HepG2 (cell line): ENCODE results near the gene SLC25A38. TPM values are rescaled to one million over a fixed set of nuclear protein-coding genes. Genes with fewer than 3 reads are reported as not detected.

Experiments
- ATAC-seq: fragments of 200-7000 bp; cut with Tn5 transposase; 3 replicates; pipeline ENCODE4 v1.9.1; 2020; ENCODE audit warnings: mild to moderate bottlenecking, moderate library complexity
- BruUV-seq: library from RNA; stranded (reverse); fragments of 400-500 nt; replicated peaks from 2 replicates; lab custom pipeline; 2021; lab: Mats Ljungman, UMichigan
- CTCF ChIA-PET: fragments of 300-600 bp; formaldehyde crosslinking; extraction: SDS; loops from one replicate; lab custom pipeline; 2021; ENCODE audit warnings: low total read pairs, inconsistent platforms, low intra/inter-chr PET ratio; lab: Yijun Ruan, JAX
- POLR2A ChIA-PET: fragments of 350-600 bp; sonication (Branson Sonifier 250); formaldehyde crosslinking; loops from one replicate; lab custom pipeline; 2020; ENCODE audit warnings: antibody characterized with exemption, inconsistent platforms; lab: Yijun Ruan, JAX
- DNase-seq: peaks from one replicate; pipeline ENCODE4 v3.0.0-alpha.2; 2015; ENCODE audit warnings: low spot score
- FAIRE-seq: peaks from 3 replicates; lab custom pipeline; 2011; peaks lifted over from hg19 to GRCh38; lab: Jason Lieb, UNC
- H2AFZ ChIP-seq: one replicate; pipeline ENCODE4 v1.6.1; 2011; ENCODE audit warnings: low read length, inconsistent platforms
- H3K27ac ChIP-seq: fragments of 300-600 bp; 3 replicates; pipeline ENCODE4 v1.8.0; 2011; ENCODE audit warnings: mixed run types, mild to moderate bottlenecking, mixed read lengths, low read length, inconsistent platforms; ENCODE audit not compliant: insufficient read depth; ENCODE audit errors: extremely low read length
- H3K27me3 ChIP-seq, 2 experiments: fragments of 200-600 bp in 1 of 2; 2 replicates in 1 of 2; 3 replicates in 1 of 2; pipeline versions ENCODE4 v1.6.0 to v1.8.0; 2011; ENCODE audit warnings: low read length in 2 of 2, mild to moderate bottlenecking in 2 of 2, moderate library complexity in 2 of 2, inconsistent platforms in 1 of 2; ENCODE audit not compliant: insufficient read depth in 2 of 2, control insufficient read depth in 1 of 2
- H3K36me3 ChIP-seq, 2 experiments: fragments of 200-600 bp in 1 of 2; replicated peaks in 1 of 2; 2 replicates in 1 of 2; 3 replicates in 1 of 2; pipeline versions ENCODE4 v1.5.1 to v1.8.0; 2011; ENCODE audit warnings: low read length in 2 of 2, inconsistent platforms in 1 of 2; ENCODE audit not compliant: insufficient read depth in 2 of 2, control insufficient read depth in 1 of 2
- H3K4me1 ChIP-seq: 2 replicates; pipeline ENCODE4 v1.5.1; 2012; ENCODE audit warnings: low read length, inconsistent platforms; ENCODE audit not compliant: insufficient read depth
- H3K4me2 ChIP-seq: 2 replicates; pipeline ENCODE4 v1.6.0; 2011; ENCODE audit warnings: low read depth, low read length, inconsistent platforms
- H3K4me3 ChIP-seq, 3 experiments: fragments of 200-600 bp in 1 of 3; sonication (generic), shearing (Covaris generic) in 1 of 3; replicated peaks in 1 of 3; 2 replicates each; pipeline ENCODE4 v1.5.1; 2011 to 2016; ENCODE audit warnings: low read length in 3 of 3, inconsistent platforms in 2 of 3, low read depth in 2 of 3, mild to moderate bottlenecking in 2 of 3, control low read depth in 1 of 3, mixed read lengths in 1 of 3; ENCODE audit not compliant: insufficient read depth in 1 of 3
- H3K79me2 ChIP-seq: one replicate; pipeline ENCODE4 v1.6.1; 2011; ENCODE audit warnings: low read length, inconsistent platforms; ENCODE audit not compliant: insufficient read depth
- H3K9ac ChIP-seq: 2 replicates; pipeline ENCODE4 v1.6.0; 2011; ENCODE audit warnings: mild to moderate bottlenecking, low read depth, low read length, inconsistent platforms; ENCODE audit not compliant: insufficient read depth
- H3K9me3 ChIP-seq: 2 replicates; pipeline ENCODE4 v1.5.1; 2012; ENCODE audit warnings: mild to moderate bottlenecking, low read length
- H4K20me1 ChIP-seq: 2 replicates; pipeline ENCODE4 v1.6.0; 2011; ENCODE audit warnings: inconsistent platforms, mild to moderate bottlenecking, low read length, moderate library complexity; ENCODE audit not compliant: insufficient read depth
- FOXP4 ChIP-seq: sonication (generic); formaldehyde crosslinking; IDR thresholded peaks from 2 replicates; pipeline ENCODE4 v1.4.0; 2020; ENCODE audit warnings: missing genetic modification reagents
- GATAD2A ChIP-seq: IDR thresholded peaks from 2 replicates; pipeline ENCODE4 v1.6.1; 2016
- GLI4 ChIP-seq: sonication (generic); formaldehyde crosslinking; IDR thresholded peaks from 2 replicates; pipeline ENCODE4 v1.5.1; 2020; ENCODE audit warnings: missing genetic modification reagents, mild to moderate bottlenecking, moderate library complexity, borderline replicate concordance
- HIVEP1 ChIP-seq: sonication (generic); formaldehyde crosslinking; IDR thresholded peaks from 2 replicates; pipeline ENCODE4 v1.4.0; 2020; ENCODE audit warnings: mild to moderate bottlenecking, missing genetic modification reagents
- HNF1B ChIP-seq: sonication (generic); formaldehyde crosslinking; IDR thresholded peaks from 2 replicates; pipeline ENCODE4 v1.5.1; 2020; ENCODE audit warnings: mild to moderate bottlenecking, moderate library complexity, missing genetic modification reagents
- HNRNPLL ChIP-seq: fragments of 200-400 bp; formaldehyde crosslinking; IDR thresholded peaks from 2 replicates; pipeline ENCODE4 v1.6.1; 2017; ENCODE audit warnings: mild to moderate bottlenecking, low read depth, low read length; ENCODE audit not compliant: poor library complexity, severe bottlenecking
- POGZ ChIP-seq: sonication (generic); formaldehyde crosslinking; IDR thresholded peaks from 2 replicates; pipeline ENCODE4 v1.4.0; 2020; ENCODE audit warnings: mild to moderate bottlenecking, missing genetic modification reagents
- SKIL ChIP-seq: sonication (generic); formaldehyde crosslinking; IDR thresholded peaks from 2 replicates; pipeline ENCODE4 v1.8.0; 2022; ENCODE audit warnings: missing genetic modification reagents, mild to moderate bottlenecking, moderate library complexity, borderline replicate concordance
- TARDBP ChIP-seq: sonication (generic); formaldehyde crosslinking; IDR thresholded peaks from 2 replicates; pipeline ENCODE4 v1.8.0; 2022; ENCODE audit warnings: mild to moderate bottlenecking, missing genetic modification reagents
- TCF12 ChIP-seq, 2 experiments: fragments of 450-650 bp in 1 of 2; sonication (generic) in 1 of 2; formaldehyde crosslinking in 1 of 2; IDR thresholded peaks; 2 replicates each; pipeline versions ENCODE4 v1.6.1 to v1.8.0; 2017 to 2022; ENCODE audit warnings: antibody characterized with exemption in 1 of 2, mild to moderate bottlenecking in 1 of 2, missing genetic modification reagents in 1 of 2, moderate library complexity in 1 of 2
- ZNF33B ChIP-seq: sonication (generic); formaldehyde crosslinking; IDR thresholded peaks from 2 replicates; pipeline ENCODE4 v1.5.1; 2020; ENCODE audit warnings: mild to moderate bottlenecking, missing genetic modification reagents
- WGBS: methylation state at CpG from one replicate; pipeline ENCODE4 v1.1.6; 2017; ENCODE audit warnings: low lambda C conversion rate; 5-methylcytosine and 5-hydroxymethylcytosine counted together
- in situ Hi-C: cut with HindIII; loops from 2 replicates; pipeline ENCODE4 v1.10.0; 2017; ENCODE audit warnings: low pct_unique_long_range_greater_than_20kb; ENCODE audit not compliant: extremely low pct_ligation_motif_present
- intact Hi-C: fragments of 100-400 bp; cut with micrococcal nuclease; formaldehyde crosslinking; loops from one replicate; pipeline ENCODE4 v1.10.0; 2022; ENCODE audit not compliant: unreplicated experiment
- polyA plus RNA-seq, 8 experiments: library from polyadenylated mRNA; depleted of rRNA in 3 of 8; stranded (reverse) in 7 of 8; unstranded in 1 of 8; fragments of >200 nt; fragmentation: Illumina TruSeq in 4 of 8; extraction: Trizol in 4 of 8; gene quantifications; 2 replicates each; pipeline versions ENCODE4 v1.2.1 to v1.2.3, GENCODE V29; 2011 to 2016; ENCODE audit warnings: low read depth in 4 of 8, missing spikeins in 1 of 8, mixed read lengths in 1 of 8; ENCODE audit not compliant: insufficient read depth in 1 of 8
- total RNA-seq, 5 experiments: library from RNA; depleted of rRNA; stranded (reverse); fragments of >200 nt; fragmentation: Illumina TruSeq; extraction: Trizol; gene quantifications; 2 replicates each; pipeline ENCODE4 v1.2.3, GENCODE V29; 2016; ENCODE audit warnings: low read depth in 1 of 5
- TF ChIP-seq, protein P1 (sequence below): sonication (generic); formaldehyde crosslinking; IDR thresholded peaks from 2 replicates; pipeline ENCODE4 v1.4.0; 2020; ENCODE audit warnings: missing genetic modification reagents; ENCODE audit errors: not compliant biosample characterization

SLC25A38 gene
- total and polyA plus RNA-seq, 2 of the 13 experiments (the other 11 are each of a cell fraction or from before 2014, with no cell fraction given): 32.5 to 35.4 TPM

DNA sequence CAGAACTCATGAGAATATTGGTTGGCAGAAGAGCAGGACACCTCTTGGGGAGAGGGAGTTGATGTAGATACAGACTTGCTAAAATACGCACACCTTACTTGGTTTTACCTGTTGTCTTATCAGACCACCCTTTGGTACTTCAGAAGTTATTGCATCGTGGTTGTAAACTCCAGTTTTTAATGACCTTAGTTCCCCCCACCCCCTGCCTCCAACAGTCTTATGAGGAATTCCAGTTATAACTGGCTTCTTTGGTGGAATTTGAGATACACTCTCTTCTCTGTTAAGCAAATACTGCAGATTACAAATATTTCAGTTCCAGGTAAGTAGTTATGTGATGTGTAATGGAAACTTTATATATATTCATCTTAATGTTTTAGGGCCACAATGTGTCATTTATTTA is 5.0 kb downstream of the SLC25A38 start (continued):
- TF ChIP-seq HNRNPLL: no peak
- TF ChIP-seq HNF1B (CRISPR knock-in tag): no peak

GRCh38 chr3:39388741-39389248 is 5.6 kb downstream of the SLC25A38 start:
- intact Hi-C loops: no loop called here
- in situ Hi-C loops: loop anchor here (10.0 kb wide), 1 partner anchor 204 kb away; no protein-coding TSS in a partner anchor
- Histone ChIP-seq H3K4me2 (no peak overlapping the region), H3K4me1 (peaks cover 36% of the 10 kb centered on the region), H4K20me1 (peaks cover 33% of the 10 kb centered on the region), H3K9ac (no peak overlapping the region), H3K36me3 (peaks cover 13 to 47% of the 10 kb centered on the region in 2 experiments), H3K4me3 (no peak overlapping the region), H3K27me3 (no peaks in the 10 kb centered on the region), H3K79me2 (peaks cover 49% of the 10 kb centered on the region), H3K27ac (no peak overlapping the region), H2AFZ (no peak overlapping the region), H3K9me3 (no peaks in the 10 kb centered on the region)
- no TSS peak for BruUV-seq
- no peak for ATAC-seq
- DNase-seq: no peak
- CTCF ChIA-PET: no interaction called here
- POLR2A ChIA-PET: interaction anchor here (0.9 kb wide), 1 partner anchor 19 kb away, joined by 3 read pairs; no protein-coding TSS in a partner anchor
- no peak for FAIRE-seq
- WGBS: 98% methylated on average over 2 of the region's 2 CpGs
- TF ChIP-seq TCF12 (IDR thresholded peaks at IDR 0.05) (no peak), TCF12 (CRISPR knock-in tag; IDR thresholded peaks at IDR 0.05) (no peak), POGZ (no peak), ZNF33B (no peak), HIVEP1 (CRISPR knock-in tag) (no peak), FOXP4 (CRISPR knock-in tag) (no peak), GATAD2A (CRISPR knock-in tag) (no peak), SKIL (CRISPR knock-in tag) (no peak), GLI4 (CRISPR knock-in tag) (no peak), TARDBP (CRISPR knock-in tag) (no peak)
- TF ChIP-seq, protein P1, sequence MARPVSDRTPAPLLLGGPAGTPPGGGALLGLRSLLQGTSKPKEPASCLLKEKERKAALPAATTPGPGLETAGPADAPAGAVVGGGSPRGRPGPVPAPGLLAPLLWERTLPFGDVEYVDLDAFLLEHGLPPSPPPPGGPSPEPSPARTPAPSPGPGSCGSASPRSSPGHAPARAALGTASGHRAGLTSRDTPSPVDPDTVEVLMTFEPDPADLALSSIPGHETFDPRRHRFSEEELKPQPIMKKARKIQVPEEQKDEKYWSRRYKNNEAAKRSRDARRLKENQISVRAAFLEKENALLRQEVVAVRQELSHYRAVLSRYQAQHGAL (CRISPR knock-in tag): no peak
